HCT116 (cell line): ENCODE measurements around the gene LRP2BP. TPM values are rescaled to one million over a fixed set of nuclear protein-coding genes. Genes with fewer than 3 reads are reported as not detected.

ENCODE experiments used
- ATAC-seq: fragments of 200-7000 bp; cut with Tn5 transposase; 2 replicates; pipeline ENCODE4 v1.9.1; 2020; ENCODE audit warnings: mild to moderate bottlenecking, moderate library complexity
- BruUV-seq: library from RNA; stranded (reverse); fragments of 400-500 nt; replicated peaks from 2 replicates; lab custom pipeline; 2021; lab: Mats Ljungman, UMichigan
- CTCF ChIA-PET: fragments of 300-600 bp; sonication (Branson Sonifier 250); formaldehyde crosslinking; loops from one replicate; lab custom pipeline; 2021; ENCODE audit warnings: antibody characterized with exemption; lab: Charles Lee
- POLR2A ChIA-PET: fragments of 300-600, 350-600 bp; sonication (Branson Sonifier 250); formaldehyde crosslinking; loops from one replicate; lab custom pipeline; 2021; ENCODE audit warnings: antibody characterized with exemption; lab: Charles Lee
- RAD21 ChIA-PET, 2 experiments: fragments of 300-600 bp; sonication (Branson Sonifier 250); formaldehyde crosslinking; loops; one replicate each; lab custom pipeline; 2023; ENCODE audit warnings: low total read pairs in 2 of 2; ENCODE audit not compliant: uncharacterized antibody in 2 of 2, unreplicated experiment in 2 of 2, low non-redundant PET in 1 of 2; lab: Charles Lee
- DNase-seq: peaks from one replicate; pipeline ENCODE4 v3.0.0-alpha.2; 2010; ENCODE audit warnings: low read depth, low spot score
- H2AFZ ChIP-seq: fragments of 200-600 bp; shearing (Covaris generic), sonication (generic); 2 replicates; pipeline ENCODE4 v1.6.1; 2017; ENCODE audit warnings: low read depth, mixed run types, mixed read lengths, antibody characterized with exemption, low read length; ENCODE audit not compliant: poor library complexity, severe bottlenecking
- H3K27ac ChIP-seq: 2 replicates; pipeline ENCODE4 v1.5.1; 2012; ENCODE audit warnings: low read depth, low read length
- H3K27me3 ChIP-seq: fragments of 200-600 bp; sonication (generic); 2 replicates; pipeline ENCODE4 v1.6.1; 2016; ENCODE audit warnings: mixed run types, low read length, mixed read lengths; ENCODE audit not compliant: insufficient read depth
- H3K36me3 ChIP-seq, 2 experiments: fragments of 200-500 bp in 1 of 2; fragments of 200-600 bp in 1 of 2; sonication (Bioruptor generic) in 1 of 2; sonication (generic) in 1 of 2; 2 replicates each; pipeline versions ENCODE4 v1.5.1 to v1.6.1; 2014 to 2016; ENCODE audit warnings: low read length in 2 of 2, inconsistent platforms in 1 of 2, mixed read lengths in 1 of 2, mixed run types in 1 of 2; ENCODE audit not compliant: insufficient read depth in 2 of 2, control insufficient read depth in 1 of 2
- H3K4me1 ChIP-seq, 2 experiments: fragments of 200-600 bp in 1 of 2; sonication (generic) in 1 of 2; 2 replicates each; pipeline versions ENCODE4 v1.5.1 to v1.6.1; 2012 to 2017; ENCODE audit warnings: low read length in 2 of 2, inconsistent platforms in 1 of 2, mild to moderate bottlenecking in 1 of 2, mixed read lengths in 1 of 2, mixed run types in 1 of 2, moderate library complexity in 1 of 2; ENCODE audit not compliant: insufficient read depth in 2 of 2, control insufficient read depth in 1 of 2
- H3K4me2 ChIP-seq: fragments of 200-600 bp; sonication (generic); 2 replicates; pipeline ENCODE4 v1.6.1; 2017; ENCODE audit warnings: mixed run types, low read length, mixed read lengths
- H3K4me3 ChIP-seq, 2 experiments: fragments of 200-600 bp in 1 of 2; sonication (generic) in 1 of 2; replicated peaks in 1 of 2; 2 replicates each; pipeline ENCODE4 v1.5.1; 2011 to 2016; ENCODE audit warnings: low read length in 2 of 2, control low read depth in 1 of 2, low read depth in 1 of 2, mild to moderate bottlenecking in 1 of 2, mixed read lengths in 1 of 2, mixed run types in 1 of 2
- H3K79me2 ChIP-seq: fragments of 200-600 bp; sonication (generic); 2 replicates; pipeline ENCODE4 v1.6.1; 2017; ENCODE audit warnings: mild to moderate bottlenecking, mixed run types, low read length, moderate library complexity, mixed read lengths; ENCODE audit not compliant: insufficient read depth
- H3K9ac ChIP-seq: fragments of 200-600 bp; sonication (generic); 2 replicates; pipeline ENCODE4 v1.6.1; 2016; ENCODE audit warnings: low read length, mixed read lengths
- H3K9me2 ChIP-seq: fragments of 200-600 bp; sonication (generic), shearing (Covaris generic); 2 replicates; pipeline ENCODE4 v1.6.1; 2017; ENCODE audit warnings: mixed run types, mild to moderate bottlenecking, moderate library complexity; ENCODE audit not compliant: insufficient read depth
- H3K9me3 ChIP-seq, 2 experiments: fragments of 200-500 bp in 1 of 2; fragments of 200-600 bp in 1 of 2; sonication (Bioruptor generic) in 1 of 2; sonication (generic) in 1 of 2; 2 replicates each; pipeline ENCODE4 v1.6.1; 2014 to 2017; ENCODE audit warnings: low read length in 2 of 2, mixed read lengths in 2 of 2, inconsistent platforms in 1 of 2, low read depth in 1 of 2, mild to moderate bottlenecking in 1 of 2, mixed run types in 1 of 2, moderate library complexity in 1 of 2; ENCODE audit not compliant: control insufficient read depth in 1 of 2, insufficient read depth in 1 of 2
- H4K20me1 ChIP-seq: fragments of 200-600 bp; sonication (generic), shearing (Covaris generic); 2 replicates; pipeline ENCODE4 v1.6.1; 2017; ENCODE audit warnings: mixed run types, mild to moderate bottlenecking, moderate library complexity; ENCODE audit not compliant: insufficient read depth
- POLR2AphosphoS5 ChIP-seq: IDR thresholded peaks from 2 replicates; pipeline ENCODE4 v1.6.1; 2011; ENCODE audit warnings: mild to moderate bottlenecking, low read depth, low read length, moderate library complexity
- TCF7L2 ChIP-seq: IDR thresholded peaks from 2 replicates; pipeline ENCODE4 v1.7.0; 2011; ENCODE audit warnings: borderline replicate concordance, inconsistent platforms; ENCODE audit not compliant: insufficient read depth, insufficient read length; ENCODE audit errors: extremely low read depth
- YY1 ChIP-seq: IDR thresholded peaks from 2 replicates; pipeline ENCODE4 v1.6.1; 2011; ENCODE audit warnings: low read length, low read depth, moderate library complexity, mild to moderate bottlenecking; ENCODE audit not compliant: insufficient replicate concordance; ENCODE audit errors: extremely low read depth
- ZFX ChIP-seq: fragments of 450-650 bp; IDR thresholded peaks from 2 replicates; pipeline ENCODE4 v1.6.1; 2017
- intact Hi-C: fragments of 100-400 bp; cut with micrococcal nuclease; formaldehyde crosslinking; loops from 2 replicates; pipeline ENCODE4 v1.10.0; 2022
- total RNA-seq: library from RNA; stranded (reverse); gene quantifications from one replicate; pipeline ENCODE4 v1.2.1, GENCODE V29; 2021; ENCODE audit not compliant: unreplicated experiment
- TF ChIP-seq, protein P1 (sequence below): IDR thresholded peaks from 2 replicates; pipeline ENCODE4 v1.6.1; 2012
- TF ChIP-seq, protein P2 (sequence below): IDR thresholded peaks from 2 replicates; pipeline ENCODE4 v1.6.1; 2012; ENCODE audit warnings: low read depth

Gene LRP2BP
- total RNA-seq, 1 experiment from 2014 or later: 2.9 TPM

DNA sequence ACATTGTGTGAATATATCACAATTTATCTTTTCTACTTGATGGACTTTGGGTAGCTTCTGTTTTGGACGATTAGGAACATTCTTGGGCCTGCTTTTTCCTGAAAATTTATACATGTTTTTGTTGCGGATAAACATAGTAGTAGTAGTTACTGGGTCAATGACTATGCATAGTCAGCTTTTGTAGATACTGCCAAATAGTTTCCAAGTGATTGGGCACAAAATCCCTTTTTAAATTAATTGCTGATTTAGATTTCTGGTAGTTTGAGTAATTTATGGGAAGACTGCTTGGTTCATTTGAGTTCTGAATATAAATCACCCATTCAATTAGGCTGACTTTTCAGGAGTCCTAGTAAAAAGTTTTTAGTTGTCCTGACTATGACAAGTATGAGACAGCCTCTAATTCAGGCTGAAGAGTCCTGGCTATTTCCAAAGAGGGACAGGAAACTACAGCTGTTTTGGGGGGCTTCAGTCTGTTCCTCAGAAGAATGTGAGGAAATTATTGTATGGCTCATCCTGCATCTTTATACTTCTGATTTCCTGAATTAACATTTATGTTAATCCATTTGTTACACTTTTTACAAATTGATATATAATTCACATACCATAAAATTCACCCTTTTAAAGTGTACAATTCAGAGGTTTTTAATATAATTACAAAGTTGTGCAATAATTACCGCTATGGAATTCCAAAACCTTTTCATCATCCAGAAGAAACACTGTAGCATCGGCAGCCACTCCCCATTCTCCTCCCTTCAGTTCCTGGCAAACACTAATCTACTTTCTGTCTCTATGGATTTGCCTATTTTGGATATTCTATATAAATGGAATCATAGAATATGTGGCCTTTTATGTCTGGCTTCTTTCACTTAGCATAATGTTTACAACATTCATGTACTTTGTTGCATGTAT lies 14.2 kb downstream of the LRP2BP start:
- Histone ChIP-seq H4K20me1 (no peaks in the 10 kb centered on the region), H3K4me2 (no peak overlapping the region), H3K9me3 (no peaks in the 10 kb centered on the region), H3K4me3 (no peak overlapping the region), H2AFZ (no peak overlapping the region), H3K9ac (no peak overlapping the region), H3K36me3 (no peaks in the 10 kb centered on the region), H3K79me2 (no peaks in the 10 kb centered on the region), H3K9me2 (no peaks in the 10 kb centered on the region), H3K4me1 (peaks cover 5 to 7% of the 10 kb centered on the region in 2 experiments; a peak in 2 of 4 replicates), H3K27me3 (no peaks in the 10 kb centered on the region), H3K27ac (no peak overlapping the region)
- no TSS peak for BruUV-seq
- intact Hi-C loops: no loop called here
- RAD21 ChIA-PET: no interaction called here
- CTCF ChIA-PET: no interaction called here
- no peak for ATAC-seq
- TF ChIP-seq YY1 (no peak), ZFX (no peak), POLR2AphosphoS5 (no peak), TCF7L2 (no peak)
- TF ChIP-seq, protein P1, sequence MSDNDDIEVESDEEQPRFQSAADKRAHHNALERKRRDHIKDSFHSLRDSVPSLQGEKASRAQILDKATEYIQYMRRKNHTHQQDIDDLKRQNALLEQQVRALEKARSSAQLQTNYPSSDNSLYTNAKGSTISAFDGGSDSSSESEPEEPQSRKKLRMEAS: no peak
- TF ChIP-seq, protein P2, sequence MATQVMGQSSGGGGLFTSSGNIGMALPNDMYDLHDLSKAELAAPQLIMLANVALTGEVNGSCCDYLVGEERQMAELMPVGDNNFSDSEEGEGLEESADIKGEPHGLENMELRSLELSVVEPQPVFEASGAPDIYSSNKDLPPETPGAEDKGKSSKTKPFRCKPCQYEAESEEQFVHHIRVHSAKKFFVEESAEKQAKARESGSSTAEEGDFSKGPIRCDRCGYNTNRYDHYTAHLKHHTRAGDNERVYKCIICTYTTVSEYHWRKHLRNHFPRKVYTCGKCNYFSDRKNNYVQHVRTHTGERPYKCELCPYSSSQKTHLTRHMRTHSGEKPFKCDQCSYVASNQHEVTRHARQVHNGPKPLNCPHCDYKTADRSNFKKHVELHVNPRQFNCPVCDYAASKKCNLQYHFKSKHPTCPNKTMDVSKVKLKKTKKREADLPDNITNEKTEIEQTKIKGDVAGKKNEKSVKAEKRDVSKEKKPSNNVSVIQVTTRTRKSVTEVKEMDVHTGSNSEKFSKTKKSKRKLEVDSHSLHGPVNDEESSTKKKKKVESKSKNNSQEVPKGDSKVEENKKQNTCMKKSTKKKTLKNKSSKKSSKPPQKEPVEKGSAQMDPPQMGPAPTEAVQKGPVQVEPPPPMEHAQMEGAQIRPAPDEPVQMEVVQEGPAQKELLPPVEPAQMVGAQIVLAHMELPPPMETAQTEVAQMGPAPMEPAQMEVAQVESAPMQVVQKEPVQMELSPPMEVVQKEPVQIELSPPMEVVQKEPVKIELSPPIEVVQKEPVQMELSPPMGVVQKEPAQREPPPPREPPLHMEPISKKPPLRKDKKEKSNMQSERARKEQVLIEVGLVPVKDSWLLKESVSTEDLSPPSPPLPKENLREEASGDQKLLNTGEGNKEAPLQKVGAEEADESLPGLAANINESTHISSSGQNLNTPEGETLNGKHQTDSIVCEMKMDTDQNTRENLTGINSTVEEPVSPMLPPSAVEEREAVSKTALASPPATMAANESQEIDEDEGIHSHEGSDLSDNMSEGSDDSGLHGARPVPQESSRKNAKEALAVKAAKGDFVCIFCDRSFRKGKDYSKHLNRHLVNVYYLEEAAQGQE: no peak
- DNase-seq: no peak
- POLR2A ChIA-PET: no interaction called here
